Smooth muscle cell (in vitro differentiated cells): ENCODE results near the gene ADCK1. TPM values are rescaled to one million over a fixed set of nuclear protein-coding genes. Genes with fewer than 3 reads are reported as not detected.

ENCODE experiments used
- DNase-seq: peaks from one replicate; lab custom pipeline; 2025; ENCODE audit not compliant: unreplicated experiment; lab: John Stamatoyannopoulos, UW
- H2AFZ ChIP-seq: fragments of 200-600 bp; sonication (generic); 2 replicates; pipeline ENCODE4 v1.6.0; 2016; ENCODE audit warnings: antibody characterized with exemption, low read depth, mild to moderate bottlenecking
- H3F3A ChIP-seq: fragments of 200-600 bp; sonication (generic); 2 replicates; pipeline ENCODE4 v1.6.0; 2017; ENCODE audit warnings: antibody characterized with exemption, low read depth
- H3K27ac ChIP-seq: fragments of 200-600 bp; sonication (generic); 2 replicates; pipeline ENCODE4 v1.5.1; 2016; ENCODE audit warnings: low read depth, mild to moderate bottlenecking
- H3K27me3 ChIP-seq: fragments of 200-600 bp; sonication (generic); 2 replicates; pipeline ENCODE4 v1.6.1; 2016; ENCODE audit warnings: low read depth, mild to moderate bottlenecking
- H3K36me3 ChIP-seq: fragments of 200-600 bp; sonication (generic); 2 replicates; pipeline ENCODE4 v1.5.1; 2016; ENCODE audit warnings: low read depth
- H3K4me1 ChIP-seq: fragments of 200-600 bp; sonication (generic); 2 replicates; pipeline ENCODE4 v1.5.1; 2016; ENCODE audit warnings: low read depth
- H3K4me2 ChIP-seq: fragments of 200-600 bp; sonication (generic); 2 replicates; pipeline ENCODE4 v1.6.0; 2016; ENCODE audit warnings: mild to moderate bottlenecking
- H3K4me3 ChIP-seq: fragments of 200-600 bp; sonication (generic); 2 replicates; pipeline ENCODE4 v1.5.1; 2016; ENCODE audit warnings: mild to moderate bottlenecking
- H3K79me2 ChIP-seq: fragments of 200-600 bp; sonication (generic); 2 replicates; pipeline ENCODE4 v1.6.0; 2016; ENCODE audit warnings: low read depth, mild to moderate bottlenecking
- H3K9ac ChIP-seq: fragments of 200-600 bp; sonication (generic); 2 replicates; pipeline ENCODE4 v1.6.0; 2016; ENCODE audit warnings: low read depth
- H3K9me3 ChIP-seq: fragments of 200-600 bp; sonication (generic); replicated peaks from 2 replicates; pipeline ENCODE4 v1.5.1; 2016; ENCODE audit warnings: low read depth
- H4K20me1 ChIP-seq: fragments of 200-600 bp; sonication (generic); 2 replicates; pipeline ENCODE4 v1.6.0; 2016; ENCODE audit warnings: low read depth
- WGBS: methylation state at CpG from one replicate; pipeline ENCODE4 v1.1.7; 2016; ENCODE audit warnings: low lambda C conversion rate; 5-methylcytosine and 5-hydroxymethylcytosine counted together
- polyA plus RNA-seq: library from polyadenylated mRNA; unstranded; fragments of >200 nt; fragmentation: Nextera tagmentation; extraction: Ambion mirVana; gene quantifications from 2 replicates; pipeline ENCODE4 v1.2.1, GENCODE V29; 2016
- total RNA-seq: library from RNA; depleted of rRNA; stranded (reverse); fragments of >200 nt; gene quantifications from 2 replicates; pipeline ENCODE4 v1.2.3, GENCODE V29; 2014
- TF ChIP-seq, protein P1 (sequence below): fragments of 200-600 bp; sonication (generic); IDR thresholded peaks from 2 replicates; pipeline ENCODE4 v1.5.1; 2017; ENCODE audit warnings: borderline replicate concordance, mild to moderate bottlenecking, antibody characterized with exemption; ENCODE audit not compliant: insufficient read depth, poor library complexity, severe bottlenecking

The ADCK1 gene
- total and polyA plus RNA-seq, 2 experiments from 2014 or later, result 4.2 to 5.1 TPM

- Histone ChIP-seq H3K36me3 (no peaks in the 10 kb centered on the region), H2AFZ (no peak overlapping the region), H4K20me1 (no peaks in the 10 kb centered on the region), H3F3A (no peaks in the 10 kb centered on the region), H3K9ac (no peak overlapping the region), H3K27me3 (no peaks in the 10 kb centered on the region), H3K4me2 (no peak overlapping the region), H3K9me3 (no peaks in the 10 kb centered on the region), H3K4me1 (no peaks in the 10 kb centered on the region), H3K79me2 (no peaks in the 10 kb centered on the region), H3K27ac (no peak overlapping the region), H3K4me3 (no peak overlapping the region)
- no peak for DNase-seq
- WGBS, result 95% methylated on average over 3 of the region's 3 CpGs
- TF ChIP-seq, protein P1, sequence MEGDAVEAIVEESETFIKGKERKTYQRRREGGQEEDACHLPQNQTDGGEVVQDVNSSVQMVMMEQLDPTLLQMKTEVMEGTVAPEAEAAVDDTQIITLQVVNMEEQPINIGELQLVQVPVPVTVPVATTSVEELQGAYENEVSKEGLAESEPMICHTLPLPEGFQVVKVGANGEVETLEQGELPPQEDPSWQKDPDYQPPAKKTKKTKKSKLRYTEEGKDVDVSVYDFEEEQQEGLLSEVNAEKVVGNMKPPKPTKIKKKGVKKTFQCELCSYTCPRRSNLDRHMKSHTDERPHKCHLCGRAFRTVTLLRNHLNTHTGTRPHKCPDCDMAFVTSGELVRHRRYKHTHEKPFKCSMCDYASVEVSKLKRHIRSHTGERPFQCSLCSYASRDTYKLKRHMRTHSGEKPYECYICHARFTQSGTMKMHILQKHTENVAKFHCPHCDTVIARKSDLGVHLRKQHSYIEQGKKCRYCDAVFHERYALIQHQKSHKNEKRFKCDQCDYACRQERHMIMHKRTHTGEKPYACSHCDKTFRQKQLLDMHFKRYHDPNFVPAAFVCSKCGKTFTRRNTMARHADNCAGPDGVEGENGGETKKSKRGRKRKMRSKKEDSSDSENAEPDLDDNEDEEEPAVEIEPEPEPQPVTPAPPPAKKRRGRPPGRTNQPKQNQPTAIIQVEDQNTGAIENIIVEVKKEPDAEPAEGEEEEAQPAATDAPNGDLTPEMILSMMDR, result no peak
Observed at GRCh38 chr14:77822741-77823140, 22.8 kb downstream of the ADCK1 start.

DNA sequence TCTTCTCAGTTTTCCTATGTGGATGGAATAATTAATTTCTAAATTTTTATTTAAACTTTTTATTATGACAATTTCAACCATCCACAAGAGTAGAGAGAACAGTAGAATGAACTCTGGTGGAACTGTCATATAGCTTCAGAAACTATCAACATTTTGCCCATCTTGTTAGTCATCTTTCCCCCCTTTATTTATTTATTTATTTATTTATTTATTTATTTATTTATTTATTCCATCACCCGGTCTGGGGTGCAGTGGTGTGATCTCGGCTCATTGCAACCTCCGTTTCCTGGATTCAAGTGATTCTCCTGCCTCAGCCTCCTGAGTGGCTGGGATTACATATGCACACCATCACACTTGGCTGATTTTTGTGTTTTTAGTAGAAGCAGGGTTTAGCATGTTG lies 23.5 kb downstream of the ADCK1 start:
- TF ChIP-seq, protein P1, result no peak
- DNase-seq, result no peak
- no peaks in the 10 kb centered on the region for H3K36me3 ChIP-seq
- no peaks in the 10 kb centered on the region for H3K79me2 ChIP-seq
- H3K9ac ChIP-seq, result no peak overlapping the region
- no peaks in the 10 kb centered on the region for H4K20me1 ChIP-seq
- H3K9me3 ChIP-seq, result no peaks in the 10 kb centered on the region
- H3F3A ChIP-seq, result no peaks in the 10 kb centered on the region
- no peak overlapping the region for H3K4me3 ChIP-seq
- 91% methylated on average over 3 of the region's 3 CpGs for WGBS
- no peaks in the 10 kb centered on the region for H3K27me3 ChIP-seq
- no peak overlapping the region for H2AFZ ChIP-seq
- H3K4me1 ChIP-seq, result no peaks in the 10 kb centered on the region
- H3K4me2 ChIP-seq, result no peak overlapping the region
- H3K27ac ChIP-seq, result no peak overlapping the region

DNA sequence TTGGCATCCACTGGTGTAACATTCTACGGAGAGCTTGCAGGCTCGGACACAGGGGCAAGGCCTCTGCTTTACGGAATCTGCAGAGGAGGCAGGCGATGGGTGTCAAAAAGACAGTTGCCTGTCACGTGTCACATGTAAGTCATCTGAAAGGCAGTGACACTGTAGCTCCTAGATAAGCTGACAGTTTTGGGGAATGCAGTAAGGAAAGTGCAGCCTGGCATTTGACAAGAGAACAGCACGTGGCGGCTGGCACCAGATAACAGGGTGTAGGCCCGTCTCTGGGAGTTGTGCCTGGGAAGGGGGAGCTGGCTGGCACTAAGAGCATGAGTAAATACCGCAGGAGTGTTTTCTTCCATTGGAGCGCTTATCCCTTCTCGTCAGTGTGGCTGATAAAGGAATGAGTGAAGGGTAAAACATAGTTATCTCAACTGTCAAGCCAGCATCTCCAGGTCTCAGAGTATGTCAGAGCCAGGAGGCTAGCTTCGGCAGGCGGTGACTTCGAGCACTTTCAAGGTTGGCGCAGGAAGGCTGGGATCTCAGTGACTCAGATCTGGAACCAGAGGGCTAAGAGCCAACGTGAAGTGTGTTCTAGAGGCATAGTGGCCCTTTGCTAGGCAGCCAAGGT lies 26.1 kb downstream of the ADCK1 start:
- H3K27me3 ChIP-seq, result no peaks in the 10 kb centered on the region
- H3K9ac ChIP-seq, result no peak overlapping the region
- 92% methylated on average over 16 of the region's 16 CpGs for WGBS
- H4K20me1 ChIP-seq, result no peaks in the 10 kb centered on the region
- no peak overlapping the region for H3K4me2 ChIP-seq
- no peaks in the 10 kb centered on the region for H3K36me3 ChIP-seq
- no peaks in the 10 kb centered on the region for H3F3A ChIP-seq
- TF ChIP-seq, protein P1, result no peak
- DNase-seq, result no peak
- no peak overlapping the region for H3K4me3 ChIP-seq
- H3K9me3 ChIP-seq, result no peaks in the 10 kb centered on the region
- no peaks in the 10 kb centered on the region for H3K4me1 ChIP-seq
- H2AFZ ChIP-seq, result no peak overlapping the region
- no peaks in the 10 kb centered on the region for H3K79me2 ChIP-seq
- no peak overlapping the region for H3K27ac ChIP-seq

DNA sequence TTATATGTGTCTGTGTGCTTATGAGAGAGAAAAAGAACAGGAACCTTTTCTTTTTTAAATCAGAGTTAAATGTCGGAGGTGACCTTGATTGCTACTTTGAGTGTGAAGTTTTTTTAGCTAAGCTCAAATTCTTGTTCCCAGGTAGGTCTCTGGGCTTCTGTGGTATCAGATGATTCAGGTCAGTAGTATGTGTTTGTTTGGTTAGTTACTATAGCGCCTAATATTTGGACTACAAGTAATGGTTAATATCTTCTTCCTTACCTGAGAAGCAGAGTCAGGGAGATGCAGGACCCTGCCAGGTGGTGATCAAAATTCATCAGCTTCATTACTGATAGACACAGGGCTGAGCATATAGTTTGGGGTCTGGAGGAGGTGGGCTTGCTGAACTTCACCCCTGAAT lies 30.8 kb downstream of the ADCK1 start:
- Histone ChIP-seq H3K4me3 (no peak overlapping the region), H3K27me3 (no peaks in the 10 kb centered on the region), H3K79me2 (no peaks in the 10 kb centered on the region), H3K36me3 (no peaks in the 10 kb centered on the region), H3K27ac (no peak overlapping the region), H2AFZ (no peak overlapping the region), H3F3A (no peaks in the 10 kb centered on the region), H3K4me1 (no peaks in the 10 kb centered on the region), H4K20me1 (no peaks in the 10 kb centered on the region), H3K4me2 (no peak overlapping the region), H3K9ac (no peak overlapping the region), H3K9me3 (no peaks in the 10 kb centered on the region)
- WGBS, result 87% methylated on average over 2 of the region's 2 CpGs
- DNase-seq, result no peak
- TF ChIP-seq, protein P1, result no peak
